MM.1S (cell line): ENCODE data around the gene HINFP.
A peak's percentile ranks its signal among the peaks of the same experiment; 100 is the strongest.

Source experiments
- DNase-seq: peaks from one replicate; pipeline ENCODE4 v3.0.0-alpha.2; 2015
- H2AFZ ChIP-seq: fragments of 300-600 bp; sonication (generic); 2 replicates; pipeline ENCODE4 v1.6.0; 2016; ENCODE audit warnings: antibody characterized with exemption, low read length
- H3F3A ChIP-seq: fragments of 300-600 bp; sonication (generic); 2 replicates; pipeline ENCODE4 v1.6.1; 2016; ENCODE audit warnings: mild to moderate bottlenecking, antibody characterized with exemption, low read length, moderate library complexity, mixed read lengths; ENCODE audit not compliant: insufficient read depth
- H3K27ac ChIP-seq: fragments of 300-600 bp; sonication (generic); 2 replicates; pipeline ENCODE4 v1.5.1; 2016; ENCODE audit warnings: mild to moderate bottlenecking, low read length
- H3K27me3 ChIP-seq: fragments of 300-600 bp; sonication (generic); replicated peaks from 2 replicates; pipeline ENCODE4 v1.6.0; 2016; ENCODE audit warnings: low read length; ENCODE audit not compliant: insufficient read depth
- H3K36me3 ChIP-seq: fragments of 300-600 bp; sonication (generic); replicated peaks from 2 replicates; pipeline ENCODE4 v1.6.1; 2016; ENCODE audit warnings: mild to moderate bottlenecking, low read length, mixed read lengths; ENCODE audit not compliant: insufficient read depth
- H3K4me1 ChIP-seq: fragments of 300-600 bp; sonication (generic); 2 replicates; pipeline ENCODE4 v1.6.1; 2016; ENCODE audit warnings: low read length, mixed read lengths
- H3K4me2 ChIP-seq: fragments of 300-600 bp; sonication (generic); 2 replicates; pipeline ENCODE4 v1.6.0; 2016; ENCODE audit warnings: low read depth, low read length
- H3K4me3 ChIP-seq: fragments of 300-600 bp; sonication (generic); 2 replicates; pipeline ENCODE4 v1.5.1; 2016; ENCODE audit warnings: low read length, mixed read lengths
- H3K79me2 ChIP-seq: fragments of 300-600 bp; sonication (generic); 2 replicates; pipeline ENCODE4 v1.6.1; 2016; ENCODE audit warnings: mixed run types, low read length, mixed read lengths
- H3K9ac ChIP-seq: fragments of 300-600 bp; sonication (generic); 2 replicates; pipeline ENCODE4 v1.6.1; 2016; ENCODE audit warnings: low read length, mixed read lengths
- H3K9me2 ChIP-seq: fragments of 300-600 bp; sonication (generic); replicated peaks from 2 replicates; pipeline ENCODE4 v1.6.1; 2016; ENCODE audit warnings: mild to moderate bottlenecking, low read length, mixed read lengths; ENCODE audit not compliant: insufficient read depth
- H3K9me3 ChIP-seq: fragments of 300-600 bp; sonication (generic); replicated peaks from 2 replicates; pipeline ENCODE4 v1.6.1; 2016; ENCODE audit warnings: mild to moderate bottlenecking, low read length, mixed read lengths; ENCODE audit not compliant: insufficient read depth
- H4K20me1 ChIP-seq: fragments of 300-600 bp; sonication (generic); 2 replicates; pipeline ENCODE4 v1.6.1; 2016; ENCODE audit warnings: mild to moderate bottlenecking, low read length, moderate library complexity, mixed read lengths; ENCODE audit not compliant: insufficient read depth
- EZH2 ChIP-seq: fragments of 300-600 bp; sonication (generic); optimal IDR thresholded peaks from 2 replicates; pipeline ENCODE3; 2017; ENCODE audit warnings: low read depth, mild to moderate bottlenecking, antibody characterized with exemption, low read length, mixed read lengths
- EZH2phosphoT487 ChIP-seq: fragments of 300-600 bp; sonication (generic); IDR thresholded peaks from 2 replicates; pipeline ENCODE4 v1.6.1; 2018; ENCODE audit warnings: antibody characterized with exemption, low read length
- TF ChIP-seq, protein P1 (sequence below): fragments of 300-600 bp; sonication (generic); IDR thresholded peaks from 2 replicates; pipeline ENCODE4 v1.5.1; 2016; ENCODE audit warnings: antibody characterized with exemption, low read length, mixed read lengths

The HINFP gene, protein sequence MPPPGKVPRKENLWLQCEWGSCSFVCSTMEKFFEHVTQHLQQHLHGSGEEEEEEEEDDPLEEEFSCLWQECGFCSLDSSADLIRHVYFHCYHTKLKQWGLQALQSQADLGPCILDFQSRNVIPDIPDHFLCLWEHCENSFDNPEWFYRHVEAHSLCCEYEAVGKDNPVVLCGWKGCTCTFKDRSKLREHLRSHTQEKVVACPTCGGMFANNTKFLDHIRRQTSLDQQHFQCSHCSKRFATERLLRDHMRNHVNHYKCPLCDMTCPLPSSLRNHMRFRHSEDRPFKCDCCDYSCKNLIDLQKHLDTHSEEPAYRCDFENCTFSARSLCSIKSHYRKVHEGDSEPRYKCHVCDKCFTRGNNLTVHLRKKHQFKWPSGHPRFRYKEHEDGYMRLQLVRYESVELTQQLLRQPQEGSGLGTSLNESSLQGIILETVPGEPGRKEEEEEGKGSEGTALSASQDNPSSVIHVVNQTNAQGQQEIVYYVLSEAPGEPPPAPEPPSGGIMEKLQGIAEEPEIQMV

DNA sequence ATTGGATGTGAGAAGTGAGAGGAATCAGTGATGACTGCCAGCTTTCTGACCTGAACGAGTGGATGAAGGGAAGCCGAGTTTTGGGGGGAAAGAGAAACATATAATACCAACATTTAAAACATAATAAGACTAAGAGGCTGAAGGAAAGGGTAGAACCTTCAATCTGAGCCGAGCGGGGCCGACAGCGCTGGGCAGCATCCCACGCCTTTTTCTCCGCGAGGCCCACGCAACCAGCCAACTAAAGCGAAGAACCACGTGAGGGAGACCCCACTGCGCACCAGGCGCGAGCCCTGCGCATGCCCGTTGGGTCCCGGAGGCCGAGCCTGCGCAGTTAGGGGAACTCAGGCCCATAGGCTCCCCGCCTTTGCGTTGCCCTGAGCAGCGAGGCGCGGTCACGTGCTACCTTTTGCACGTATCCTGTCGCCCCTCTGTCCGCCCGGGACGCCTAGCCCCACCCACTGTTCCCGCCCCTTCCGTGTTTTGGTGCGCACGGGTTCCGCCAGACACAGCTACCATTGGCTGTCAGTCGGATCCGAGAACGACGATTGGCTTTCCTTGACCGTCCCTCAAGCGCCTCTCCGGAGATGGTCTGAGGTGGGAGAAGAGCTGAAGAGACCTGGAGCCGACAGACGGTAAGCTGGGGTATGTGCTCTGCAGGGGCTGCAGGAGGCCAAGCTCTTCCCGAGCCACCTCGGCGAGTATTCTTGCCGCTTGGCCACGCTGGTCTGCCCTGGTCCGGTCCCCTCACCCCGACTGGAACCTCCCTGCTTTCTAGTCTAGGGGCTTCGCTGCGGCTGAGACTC lies at the start of gene HINFP:
Gene HINFP, plus strand, starts transcription at position 573 of the 803 bp plus-strand sequence. CDS start 5,365 bp downstream, outside the sequence.
- H3K36me3 ChIP-seq: peaks cover 5% of the 10 kb centered on the region; the same call in 1 of the 2 replicates
- peak within 1 kb of the TSS; percentile 54; the same call in 1 of the 2 replicates for H3K27ac ChIP-seq
- H3K9ac ChIP-seq: peak within 1 kb of the TSS; percentile 72
- H3K4me3 ChIP-seq: peak within 1 kb of the TSS; percentile 93
- H2AFZ ChIP-seq: peak within 1 kb of the TSS; percentile 82
- DNase-seq: peak; percentile 99
- H3K27me3 ChIP-seq: no peaks in the 10 kb centered on the region
- no peaks in the 10 kb centered on the region for H3K9me2 ChIP-seq
- H3F3A ChIP-seq: peaks cover 16% of the 10 kb centered on the region
- H3K4me1 ChIP-seq: peaks cover 11% of the 10 kb centered on the region; the same call in 1 of the 2 replicates
- H3K4me2 ChIP-seq: peak within 1 kb of the TSS; percentile 96
- peaks cover 37% of the 10 kb centered on the region for H3K79me2 ChIP-seq
- no peaks in the 10 kb centered on the region for H4K20me1 ChIP-seq
- no peaks in the 10 kb centered on the region for H3K9me3 ChIP-seq
- TF ChIP-seq EZH2 (no peak), EZH2phosphoT487 (no peak)
- TF ChIP-seq, protein P1, sequence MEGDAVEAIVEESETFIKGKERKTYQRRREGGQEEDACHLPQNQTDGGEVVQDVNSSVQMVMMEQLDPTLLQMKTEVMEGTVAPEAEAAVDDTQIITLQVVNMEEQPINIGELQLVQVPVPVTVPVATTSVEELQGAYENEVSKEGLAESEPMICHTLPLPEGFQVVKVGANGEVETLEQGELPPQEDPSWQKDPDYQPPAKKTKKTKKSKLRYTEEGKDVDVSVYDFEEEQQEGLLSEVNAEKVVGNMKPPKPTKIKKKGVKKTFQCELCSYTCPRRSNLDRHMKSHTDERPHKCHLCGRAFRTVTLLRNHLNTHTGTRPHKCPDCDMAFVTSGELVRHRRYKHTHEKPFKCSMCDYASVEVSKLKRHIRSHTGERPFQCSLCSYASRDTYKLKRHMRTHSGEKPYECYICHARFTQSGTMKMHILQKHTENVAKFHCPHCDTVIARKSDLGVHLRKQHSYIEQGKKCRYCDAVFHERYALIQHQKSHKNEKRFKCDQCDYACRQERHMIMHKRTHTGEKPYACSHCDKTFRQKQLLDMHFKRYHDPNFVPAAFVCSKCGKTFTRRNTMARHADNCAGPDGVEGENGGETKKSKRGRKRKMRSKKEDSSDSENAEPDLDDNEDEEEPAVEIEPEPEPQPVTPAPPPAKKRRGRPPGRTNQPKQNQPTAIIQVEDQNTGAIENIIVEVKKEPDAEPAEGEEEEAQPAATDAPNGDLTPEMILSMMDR: no peak

DNA sequence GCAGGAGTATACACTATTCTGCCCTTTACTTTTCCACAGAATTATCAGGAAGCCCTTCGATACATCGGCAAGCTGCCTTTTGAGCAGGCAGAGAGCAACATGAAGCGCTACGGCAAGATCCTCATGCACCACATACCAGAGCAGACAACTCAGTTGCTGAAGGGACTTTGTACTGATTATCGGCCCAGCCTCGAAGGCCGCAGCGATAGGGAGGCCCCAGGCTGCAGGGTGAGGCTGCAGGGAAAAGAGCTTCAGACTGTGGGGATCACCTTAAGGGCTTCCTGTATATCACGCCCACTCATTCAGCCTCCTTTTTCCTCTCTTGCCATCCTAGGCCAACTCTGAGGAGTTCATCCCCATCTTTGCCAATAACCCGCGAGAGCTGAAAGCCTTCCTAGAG lies 43.5 kb upstream of the HINFP start:
- no peak overlapping the region for H2AFZ ChIP-seq
- H3K79me2 ChIP-seq: no peaks in the 10 kb centered on the region
- no peak overlapping the region for H3K4me3 ChIP-seq
- no peaks in the 10 kb centered on the region for H3K4me1 ChIP-seq
- no peak for TF ChIP-seq EZH2
- TF ChIP-seq EZH2phosphoT487: no peak
- TF ChIP-seq, protein P1: no peak
- H3K36me3 ChIP-seq: peaks cover 8% of the 10 kb centered on the region; the same call in 1 of the 2 replicates
- H3F3A ChIP-seq: no peaks in the 10 kb centered on the region
- H3K27ac ChIP-seq: no peak overlapping the region
- no peak for DNase-seq
- H3K27me3 ChIP-seq: no peaks in the 10 kb centered on the region
- H3K9ac ChIP-seq: no peak overlapping the region
- no peaks in the 10 kb centered on the region for H4K20me1 ChIP-seq
- no peaks in the 10 kb centered on the region for H3K9me2 ChIP-seq
- no peaks in the 10 kb centered on the region for H3K9me3 ChIP-seq
- no peak overlapping the region for H3K4me2 ChIP-seq

DNA sequence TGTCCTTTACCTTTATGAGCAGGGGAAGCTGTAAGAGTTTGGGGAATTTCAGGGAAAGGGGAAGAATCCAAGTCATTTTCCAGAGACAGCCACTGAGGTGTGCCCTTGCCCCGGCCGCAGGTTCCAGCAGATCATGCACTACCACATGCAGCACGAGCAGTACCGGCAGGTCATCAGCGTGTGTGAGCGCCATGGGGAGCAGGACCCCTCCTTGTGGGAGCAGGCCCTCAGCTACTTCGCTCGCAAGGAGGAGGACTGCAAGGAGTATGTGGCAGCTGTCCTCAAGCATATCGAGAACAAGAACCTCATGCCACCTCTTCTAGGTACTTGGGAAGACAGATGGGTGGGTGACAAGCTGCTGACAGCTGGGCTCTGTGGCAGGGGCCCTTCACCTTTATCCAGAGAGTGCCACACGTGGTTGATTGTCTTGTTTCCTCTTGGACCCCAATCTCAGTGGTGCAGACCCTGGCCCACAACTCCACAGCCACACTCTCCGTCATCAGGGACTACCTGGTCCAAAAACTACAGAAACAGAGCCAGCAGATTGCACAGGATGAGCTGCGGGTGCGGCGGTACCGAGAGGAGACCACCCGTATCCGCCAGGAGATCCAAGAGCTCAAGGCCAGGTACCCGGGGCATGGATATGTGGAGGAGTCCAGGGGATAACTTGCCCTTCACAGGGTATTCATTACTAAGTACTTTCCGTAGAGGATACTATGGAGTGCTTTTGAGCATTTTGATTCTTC lies 42.5 kb upstream of the HINFP start:
- H3K36me3 ChIP-seq: peaks cover 6% of the 10 kb centered on the region; the same call in 1 of the 2 replicates
- no peaks in the 10 kb centered on the region for H3K79me2 ChIP-seq
- H4K20me1 ChIP-seq: no peaks in the 10 kb centered on the region
- no peak overlapping the region for H3K4me3 ChIP-seq
- no peaks in the 10 kb centered on the region for H3F3A ChIP-seq
- no peaks in the 10 kb centered on the region for H3K4me1 ChIP-seq
- no peaks in the 10 kb centered on the region for H3K27me3 ChIP-seq
- no peak for DNase-seq
- no peak overlapping the region for H3K27ac ChIP-seq
- H2AFZ ChIP-seq: no peak overlapping the region
- H3K9me2 ChIP-seq: no peaks in the 10 kb centered on the region
- TF ChIP-seq EZH2phosphoT487 (no peak), EZH2 (no peak)
- TF ChIP-seq, protein P1: no peak
- no peaks in the 10 kb centered on the region for H3K9me3 ChIP-seq
- H3K4me2 ChIP-seq: no peak overlapping the region
- H3K9ac ChIP-seq: no peak overlapping the region
